Psoas muscle (tissue), 8 donors: ENCODE measurements around the gene GSTK1. TPM values are rescaled to one million over a fixed set of nuclear protein-coding genes. Genes with fewer than 3 reads are reported as not detected.
A peak's percentile ranks its signal among the peaks of the same experiment; 100 is the strongest.
"Not testable (repeated sequence)": the region's sequence is repeated elsewhere in the genome, so short reads cannot be mapped to it uniquely, and the experiment has no call there.

Experiments
- ATAC-seq, 4 donors: fragments of 200-7000 bp; cut with Tn5 transposase; one replicate each; pipeline ENCODE4 v1.9.1; 2020; ENCODE audit warnings: moderate library complexity in 3 of 4, mild to moderate bottlenecking in 2 of 4
- DNase-seq, 2 donors: peaks; one replicate each; pipeline ENCODE4 v3.0.0-alpha.2; 2020
- H3K27ac ChIP-seq: fragments of 200-600 bp; one replicate; pipeline ENCODE4 v1.8.0; 2022
- H3K27me3 ChIP-seq, 3 donors: fragments of 200-600 bp in 1 of 3; one replicate each; pipeline versions ENCODE4 v1.6.1 to v1.8.0; 2013 to 2022; ENCODE audit warnings: low read length in 2 of 3, mild to moderate bottlenecking in 2 of 3, moderate library complexity in 1 of 3; ENCODE audit not compliant: insufficient read depth in 3 of 3
- H3K36me3 ChIP-seq, 2 donors: fragments of 200-600 bp in 1 of 2; one replicate each; pipeline versions ENCODE4 v1.6.1 to v1.8.0; 2013 to 2022; ENCODE audit warnings: low read depth in 1 of 2, mild to moderate bottlenecking in 1 of 2, moderate library complexity in 1 of 2; ENCODE audit not compliant: insufficient read depth in 1 of 2
- H3K4me1 ChIP-seq: fragments of 200-600 bp; one replicate; pipeline ENCODE4 v1.8.0; 2022
- H3K4me3 ChIP-seq: fragments of 200-600 bp; one replicate; pipeline ENCODE4 v1.8.0; 2022; ENCODE audit warnings: mild to moderate bottlenecking
- H3K9me3 ChIP-seq: fragments of 200-600 bp; one replicate; pipeline ENCODE4 v1.8.0; 2022
- WGBS, 3 donors: extraction: QIAGEN DNeasy Blood & Tissue Kit; methylation state at CpG; one replicate each; pipeline versions ENCODE4 v1.1.6 to v1.1.7; 2013; 5-methylcytosine and 5-hydroxymethylcytosine counted together
- intact Hi-C, 2 donors: fragments of 100-400 bp; cut with DNase I; formaldehyde crosslinking; loops; one replicate each; pipeline versions ENCODE4 v1.11.0 to v1.14.2; 2022
- polyA plus RNA-seq, 3 donors: library from polyadenylated mRNA; stranded (reverse); fragments of 200-250 nt; gene quantifications; one replicate each; pipeline ENCODE4 v1.2.3, GENCODE V29; 2013
- total RNA-seq, 4 donors: library from RNA; stranded (reverse); fragmentation: NEBNext Ultra II Directional in 2 of 4; extraction: Animal tissue kit (Norgen Biotek cat#: 25700) in 2 of 4; gene quantifications; one replicate each; pipeline versions ENCODE4 v1.2.1 to v1.2.4, GENCODE V29; 2021 to 2023
- TF ChIP-seq, protein P1 (sequence below): fragments of 200-600 bp; IDR thresholded peaks from one replicate; pipeline ENCODE4 v1.8.0; 2022; ENCODE audit warnings: antibody characterized with exemption
- donor health status: healthy with polysubstance abuse.
- donor health status: DM: no; HTN: no; CAD: no; lungs with moderate emphysema.
- donor health status: Bipolar disorder and iron deficiency.
- donor health status: healthy.
- donor health status: DM: yes; HTN: yes; CAD: no.
- donor health status: DM: no; HTN: no; CAD: no.
- donor health status: DM: no; HTN: no; CAD: no.
- donor health status: DM: yes; HTN: yes; CAD: no.

Gene GSTK1
- total and polyA plus RNA-seq, 7 donors = 65.1 to 129 (median 93.9) TPM

DNA sequence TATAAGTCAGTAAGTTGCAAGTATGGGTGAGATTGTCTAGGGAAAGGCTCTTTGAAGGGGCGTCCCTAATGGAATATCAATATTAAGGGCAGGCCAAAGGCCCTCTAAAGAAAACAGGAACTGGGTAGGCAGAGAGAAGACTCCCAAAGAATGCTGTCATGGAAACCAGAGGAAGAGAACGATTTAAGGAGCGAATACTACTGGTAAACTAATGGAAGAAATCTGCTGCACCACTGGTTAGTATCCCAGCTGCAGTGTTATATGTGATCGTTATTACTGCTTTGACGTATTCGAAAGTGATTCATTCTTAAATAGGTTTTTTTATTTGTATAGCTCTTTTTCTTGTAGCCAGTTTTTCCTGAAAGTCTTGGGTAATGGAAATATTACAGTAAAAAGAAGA is 26.2 kb downstream of the GSTK1 start:
- intact Hi-C loops = no loop called here
- H3K9me3 ChIP-seq = no peaks in the 10 kb centered on the region
- no peaks in the 10 kb centered on the region for H3K27me3 ChIP-seq
- ATAC-seq (no peak), DNase-seq (no peak)
- H3K27ac ChIP-seq = peak overlapping the region; percentile 91
- WGBS, 3 donors = 21 to 27% (median 23%) methylated on average over 6 of the region's 6 CpGs
- peaks cover 17% of the 10 kb centered on the region for H3K4me1 ChIP-seq
- peak overlapping the region; percentile 99 for H3K4me3 ChIP-seq
- H3K36me3 ChIP-seq = peaks cover 3 to 35% of the 10 kb centered on the region in 2 donors
- TF ChIP-seq, protein P1, sequence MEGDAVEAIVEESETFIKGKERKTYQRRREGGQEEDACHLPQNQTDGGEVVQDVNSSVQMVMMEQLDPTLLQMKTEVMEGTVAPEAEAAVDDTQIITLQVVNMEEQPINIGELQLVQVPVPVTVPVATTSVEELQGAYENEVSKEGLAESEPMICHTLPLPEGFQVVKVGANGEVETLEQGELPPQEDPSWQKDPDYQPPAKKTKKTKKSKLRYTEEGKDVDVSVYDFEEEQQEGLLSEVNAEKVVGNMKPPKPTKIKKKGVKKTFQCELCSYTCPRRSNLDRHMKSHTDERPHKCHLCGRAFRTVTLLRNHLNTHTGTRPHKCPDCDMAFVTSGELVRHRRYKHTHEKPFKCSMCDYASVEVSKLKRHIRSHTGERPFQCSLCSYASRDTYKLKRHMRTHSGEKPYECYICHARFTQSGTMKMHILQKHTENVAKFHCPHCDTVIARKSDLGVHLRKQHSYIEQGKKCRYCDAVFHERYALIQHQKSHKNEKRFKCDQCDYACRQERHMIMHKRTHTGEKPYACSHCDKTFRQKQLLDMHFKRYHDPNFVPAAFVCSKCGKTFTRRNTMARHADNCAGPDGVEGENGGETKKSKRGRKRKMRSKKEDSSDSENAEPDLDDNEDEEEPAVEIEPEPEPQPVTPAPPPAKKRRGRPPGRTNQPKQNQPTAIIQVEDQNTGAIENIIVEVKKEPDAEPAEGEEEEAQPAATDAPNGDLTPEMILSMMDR = no peak

DNA sequence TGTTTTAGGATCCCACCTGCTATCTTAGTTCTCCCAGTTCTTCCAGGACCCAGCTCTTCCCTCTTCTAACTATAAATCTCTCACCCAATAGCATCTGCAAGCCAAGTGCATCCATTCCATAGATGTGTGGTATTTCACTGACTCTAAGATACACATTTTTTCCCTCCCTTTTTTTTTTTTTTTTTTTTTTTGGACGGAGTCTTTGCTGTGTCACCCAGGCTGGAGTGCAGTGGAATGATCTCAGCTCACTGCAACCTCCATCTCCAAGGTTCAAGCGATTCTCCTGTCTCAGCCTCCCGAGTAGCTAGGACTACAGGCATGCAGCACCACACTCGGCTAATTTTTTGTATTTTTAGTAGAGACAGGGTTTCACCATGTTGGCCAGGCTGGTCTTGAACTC is 26.6 kb downstream of the GSTK1 start:
- H3K27ac ChIP-seq, intact Hi-C loops, ATAC-seq, H3K9me3 ChIP-seq, H3K27me3 ChIP-seq, DNase-seq: not testable (repeated sequence)
- Histone ChIP-seq H3K36me3 (peaks cover 3 to 40% of the 10 kb centered on the region in 2 donors), H3K4me3 (peak overlapping the region; percentile 99), H3K4me1 (peaks cover 17% of the 10 kb centered on the region)
- WGBS, 3 donors = 48 to 57% (median 54%) methylated on average over 4 of the region's 4 CpGs

DNA sequence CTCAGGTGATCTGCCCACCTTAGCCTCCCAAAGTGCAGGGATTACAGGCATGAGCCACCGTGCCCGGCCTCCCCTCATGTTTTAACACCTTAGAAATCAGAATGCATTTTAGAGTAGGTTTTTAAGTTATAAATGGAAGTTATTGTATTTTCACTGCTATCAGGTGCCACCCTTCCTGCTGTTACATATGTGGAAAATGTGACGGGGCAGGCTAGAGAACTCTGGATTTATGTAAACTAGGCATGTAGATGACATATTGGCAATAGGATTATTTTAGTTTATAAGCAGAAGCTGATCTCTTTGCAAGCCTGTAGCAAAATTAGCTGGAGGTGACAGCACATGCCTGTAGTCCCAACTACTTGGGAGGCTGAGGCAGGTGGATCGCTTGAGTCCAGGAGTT is 27.1 kb downstream of the GSTK1 start:
- Histone ChIP-seq H3K4me3 (no peak overlapping the region), H3K4me1 (peaks cover 17% of the 10 kb centered on the region), H3K36me3 (peaks cover 3 to 44% of the 10 kb centered on the region in 2 donors), H3K9me3 (no peaks in the 10 kb centered on the region), H3K27ac (no peak overlapping the region), H3K27me3 (no peaks in the 10 kb centered on the region)
- intact Hi-C loops = no loop called here
- DNase-seq (no peak), ATAC-seq (no peak)
- TF ChIP-seq, protein P1 = no peak
- WGBS, 3 donors = 64 to 81% (median 73%) methylated on average over 4 of the region's 4 CpGs

DNA sequence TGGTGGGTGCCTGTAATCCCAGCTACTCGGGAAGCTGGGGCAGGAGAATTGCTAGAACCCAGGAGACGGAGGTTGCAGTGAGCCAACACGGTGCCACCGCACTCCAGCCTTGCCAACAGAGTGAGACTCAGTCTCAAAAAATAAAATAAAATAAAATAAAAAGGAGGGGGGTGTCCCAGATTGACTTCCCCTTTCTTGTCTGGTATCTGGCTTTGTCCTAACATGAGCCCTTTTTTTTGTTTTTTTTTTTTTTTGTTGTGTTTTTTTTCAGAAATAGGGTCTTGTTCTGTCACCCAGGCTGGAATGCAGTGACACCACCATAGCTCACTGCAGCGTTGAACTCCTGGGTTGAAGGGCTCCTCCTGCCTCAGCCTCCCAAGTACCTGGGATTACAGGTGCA is 29.6 kb downstream of the GSTK1 start:
- DNase-seq (no peak), ATAC-seq (no peak)
- H3K4me1 ChIP-seq = peaks cover 20% of the 10 kb centered on the region
- no peaks in the 10 kb centered on the region for H3K9me3 ChIP-seq
- intact Hi-C loops = no loop called here
- no peak overlapping the region for H3K27ac ChIP-seq
- TF ChIP-seq, protein P1 = no peak
- H3K27me3 ChIP-seq = no peaks in the 10 kb centered on the region
- no peak overlapping the region for H3K4me3 ChIP-seq
- WGBS, 3 donors = 93 to 96% (median 96%) methylated on average over 5 of the region's 5 CpGs
- H3K36me3 ChIP-seq = peaks cover 8 to 69% of the 10 kb centered on the region in 2 donors

DNA sequence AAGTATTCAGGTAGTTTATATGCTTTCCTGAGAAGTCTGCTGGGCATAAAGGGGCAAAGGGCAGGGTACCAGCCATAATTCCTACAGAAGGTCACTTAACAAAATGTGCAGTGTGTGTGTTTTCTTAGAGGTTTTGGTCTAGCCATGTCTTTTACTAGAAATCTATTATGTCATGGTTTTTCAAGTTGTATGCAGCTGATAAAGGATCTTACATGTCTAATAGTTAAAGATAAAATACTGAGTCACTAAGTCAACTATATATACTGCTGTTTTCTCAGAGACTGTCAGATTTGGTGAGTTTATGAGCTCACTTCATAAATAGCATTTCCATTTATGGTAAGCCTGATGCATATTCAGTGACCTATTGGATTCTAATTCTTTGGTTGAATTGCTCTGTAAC is 32.6 kb downstream of the GSTK1 start:
- no peak for DNase-seq
- Histone ChIP-seq H3K27ac (no peak overlapping the region), H3K4me1 (peaks cover 3% of the 10 kb centered on the region), H3K27me3 (no peaks in the 10 kb centered on the region), H3K4me3 (no peak overlapping the region), H3K36me3 (peaks cover 8 to 99% of the 10 kb centered on the region in 2 donors), H3K9me3 (no peaks in the 10 kb centered on the region)
- TF ChIP-seq, protein P1 = no peak
- no peak for ATAC-seq
- intact Hi-C loops = no loop called here
